AG04450 (cell line): ENCODE data around the gene KMT5C. TPM values are rescaled to one million over a fixed set of nuclear protein-coding genes. Genes with fewer than 3 reads are reported as not detected.

ENCODE experiments used
- CTCF ChIA-PET: fragments of 300-600, 350-600 bp; formaldehyde crosslinking; extraction: SDS; loops from one replicate; lab custom pipeline; 2022; ENCODE audit warnings: antibody characterized with exemption, inconsistent platforms; lab: Charles Lee
- POLR2A ChIA-PET: fragments of 350-600 bp; formaldehyde crosslinking; extraction: SDS; loops from one replicate; lab custom pipeline; 2021; ENCODE audit warnings: antibody characterized with exemption, inconsistent platforms; lab: Yijun Ruan, JAX
- DNase-seq: peaks from one replicate; pipeline ENCODE4 v3.0.0-alpha.2; 2011; ENCODE audit warnings: low read depth, low spot score
- H3K27ac ChIP-seq: one replicate; pipeline ENCODE4 v1.5.1; 2012; ENCODE audit warnings: low read depth, low read length, control low read depth
- H3K27me3 ChIP-seq: one replicate; pipeline ENCODE4 v1.6.0; 2012; ENCODE audit warnings: low read length; ENCODE audit not compliant: control insufficient read depth, insufficient read depth
- H3K4me3 ChIP-seq: 2 replicates; pipeline ENCODE4 v1.5.1; 2011; ENCODE audit warnings: mild to moderate bottlenecking, low read depth, low read length, control low read depth
- H3K9me3 ChIP-seq: 2 replicates; pipeline ENCODE4 v1.5.1; 2012; ENCODE audit warnings: low read length; ENCODE audit not compliant: control insufficient read depth, insufficient read depth
- CTCF ChIP-seq: IDR thresholded peaks from 2 replicates; pipeline ENCODE4 v1.5.1; 2011; ENCODE audit warnings: low read depth, low read length, control low read depth, inconsistent platforms
- polyA plus RNA-seq: library from polyadenylated mRNA; depleted of rRNA; stranded (reverse); fragments of >200 nt; gene quantifications from 2 replicates; pipeline ENCODE4 v1.2.3, GENCODE V29; 2011

KMT5C gene
- polyA plus RNA-seq, 1 experiment = 2.6 TPM

GRCh38 chr19:55370305-55370988 lies 30.8 kb downstream of the KMT5C start, which contains the start of gene IL11:
Gene IL11 (minus strand): TSS chr19:55370463. CDS start chr19:55370310, 153 bp downstream.
- no peak for DNase-seq
- Histone ChIP-seq H3K27ac (peak within 1 kb of the TSS; percentile 85), H3K9me3 (no peaks in the 10 kb centered on the region; the same call in 1 of the 2 replicates), H3K27me3 (no peaks in the 10 kb centered on the region), H3K4me3 (peak within 1 kb of the TSS; percentile 76)
- no peak for TF ChIP-seq CTCF
- ChIA-PET POLR2A (interaction anchor here (1.0 to 3.0 kb wide), 7 partner anchors 13 to 284 kb away, joined by 3 to 27 read pairs (median 6); partner anchors contain the start of genes KMT5C, TMEM238, U2AF2 and UBE2S), CTCF (no interaction called here)

- Histone ChIP-seq H3K9me3 (no peaks in the 10 kb centered on the region; the same call in 1 of the 2 replicates), H3K27me3 (no peaks in the 10 kb centered on the region), H3K4me3 (no peak overlapping the region), H3K27ac (peak overlapping the region; percentile 61)
- POLR2A ChIA-PET = interaction anchor here (0.8 to 2.1 kb wide), 6 partner anchors 8 to 62 kb away, joined by 3 to 13 read pairs (median 4); partner anchors contain the start of gene UBE2S
- CTCF ChIA-PET = interaction anchor here (1.5 to 1.6 kb wide), 2 partner anchors 71 to 131 kb away, joined by 3 read pairs; no protein-coding TSS in a partner anchor
- TF ChIP-seq CTCF = no peak
- DNase-seq = no peak
These were observed 32.8 kb downstream of the KMT5C start for GRCh38 chr19:55372316-55373081.

- ChIA-PET CTCF (interaction anchor here (1.6 kb wide), 1 partner anchor 72 kb away, joined by 3 read pairs; no protein-coding TSS in a partner anchor), POLR2A (interaction anchor here (0.8 to 2.1 kb wide), 8 partner anchors 9 to 63 kb away, joined by 3 to 13 read pairs (median 4); partner anchors contain the start of genes TMEM238 and UBE2S)
- Histone ChIP-seq H3K27ac (peak overlapping the region; percentile 87), H3K27me3 (no peaks in the 10 kb centered on the region), H3K4me3 (no peak overlapping the region), H3K9me3 (no peaks in the 10 kb centered on the region; the same call in 1 of the 2 replicates)
- TF ChIP-seq CTCF = no peak
- DNase-seq = no peak
These were observed 33.8 kb downstream of the KMT5C start for GRCh38 chr19:55373306-55373992.

- no peaks in the 10 kb centered on the region; the same call in 1 of the 2 replicates for H3K9me3 ChIP-seq
- ChIA-PET POLR2A (interaction anchor here (0.9 to 1.5 kb wide), 2 partner anchors 10 to 15 kb away, joined by 3 to 4 read pairs; partner anchors contain the start of gene TMEM238), CTCF (no interaction called here)
- peak; percentile 53 for DNase-seq
- H3K27me3 ChIP-seq = no peaks in the 10 kb centered on the region
- H3K4me3 ChIP-seq = no peak overlapping the region
- peak overlapping the region; percentile 87 for H3K27ac ChIP-seq
- no peak for TF ChIP-seq CTCF
These were observed 34.5 kb downstream of the KMT5C start for GRCh38 chr19:55373993-55374757.
